Keratinocyte (primary cell): ENCODE data around the gene KCNB1.

Source experiments
- EZH2 ChIP-seq: IDR thresholded peaks from one replicate; pipeline ENCODE4 v1.6.1; 2012; ENCODE audit warnings: inconsistent platforms, mild to moderate bottlenecking, low read length, moderate library complexity
- TF ChIP-seq, protein P1 (sequence below), 3 experiments: IDR thresholded peaks in 1 of 3; conservative IDR thresholded peaks in 1 of 3; optimal IDR thresholded peaks in 1 of 3; 2 replicates in 2 of 3; 3 replicates in 1 of 3; pipeline versions ENCODE3 to v1.5.1; 2011; ENCODE audit warnings: low read length in 3 of 3, mild to moderate bottlenecking in 3 of 3, moderate library complexity in 2 of 3, control low read depth in 1 of 3, inconsistent platforms in 1 of 3; ENCODE audit not compliant: insufficient read depth in 2 of 3; ENCODE audit errors: extremely low read depth in 1 of 3

DNA sequence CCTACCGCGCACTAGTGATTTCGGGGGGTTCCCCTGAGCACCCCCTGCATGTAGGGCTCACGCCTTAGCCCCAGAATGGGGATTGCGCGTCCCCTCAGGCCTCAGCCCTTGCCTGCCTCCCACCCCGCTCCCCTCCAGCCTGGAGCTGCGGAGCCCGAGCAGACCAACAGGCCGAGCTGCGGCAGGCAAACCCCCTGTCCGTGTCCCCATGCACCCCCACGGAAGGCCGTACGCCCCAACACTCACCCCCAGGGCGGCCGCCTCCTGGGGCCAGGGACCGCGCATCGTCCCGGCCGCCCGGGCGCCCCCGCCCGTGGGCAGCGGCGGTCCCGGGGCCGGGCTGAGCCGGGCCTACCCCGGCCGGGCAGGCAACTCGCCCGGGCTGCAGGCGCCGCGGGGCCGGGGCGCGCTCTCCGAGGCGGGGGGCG, 1.2 kb upstream of the KCNB1 start:
- TF ChIP-seq EZH2: peak; percentile 20
- TF ChIP-seq, protein P1, sequence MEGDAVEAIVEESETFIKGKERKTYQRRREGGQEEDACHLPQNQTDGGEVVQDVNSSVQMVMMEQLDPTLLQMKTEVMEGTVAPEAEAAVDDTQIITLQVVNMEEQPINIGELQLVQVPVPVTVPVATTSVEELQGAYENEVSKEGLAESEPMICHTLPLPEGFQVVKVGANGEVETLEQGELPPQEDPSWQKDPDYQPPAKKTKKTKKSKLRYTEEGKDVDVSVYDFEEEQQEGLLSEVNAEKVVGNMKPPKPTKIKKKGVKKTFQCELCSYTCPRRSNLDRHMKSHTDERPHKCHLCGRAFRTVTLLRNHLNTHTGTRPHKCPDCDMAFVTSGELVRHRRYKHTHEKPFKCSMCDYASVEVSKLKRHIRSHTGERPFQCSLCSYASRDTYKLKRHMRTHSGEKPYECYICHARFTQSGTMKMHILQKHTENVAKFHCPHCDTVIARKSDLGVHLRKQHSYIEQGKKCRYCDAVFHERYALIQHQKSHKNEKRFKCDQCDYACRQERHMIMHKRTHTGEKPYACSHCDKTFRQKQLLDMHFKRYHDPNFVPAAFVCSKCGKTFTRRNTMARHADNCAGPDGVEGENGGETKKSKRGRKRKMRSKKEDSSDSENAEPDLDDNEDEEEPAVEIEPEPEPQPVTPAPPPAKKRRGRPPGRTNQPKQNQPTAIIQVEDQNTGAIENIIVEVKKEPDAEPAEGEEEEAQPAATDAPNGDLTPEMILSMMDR (optimal IDR thresholded peaks at IDR 0.05 in 1 of 3, IDR thresholded peaks at IDR 0.05 in 1 of 3, conservative IDR thresholded peaks at IDR 0.05 in 1 of 3; ENCODE audit: extremely low read depth in 1 of 3, insufficient read depth in 2 of 3, low read length in 3 of 3): no peak
